Measurements from ENCODE around the gene SYNGR4.

- TF ChIP-seq ZC3H10 (CRISPR knock-in tag; IDR thresholded peaks at IDR 0.05), result no peak
- TF ChIP-seq CREB5 (CRISPR knock-in tag; IDR thresholded peaks at IDR 0.05; ENCODE audit: low read depth), result no peak
- TF ChIP-seq POU6F1 (CRISPR knock-in tag; IDR thresholded peaks at IDR 0.05; ENCODE audit: borderline replicate concordance, low read depth), result no peak
- TF ChIP-seq ZFP3 (CRISPR knock-in tag; IDR thresholded peaks at IDR 0.05), result no peak
- TF ChIP-seq ARNTL (CRISPR knock-in tag; IDR thresholded peaks at IDR 0.05; ENCODE audit: borderline replicate concordance, low read depth), result no peak
- TF ChIP-seq RARB (CRISPR knock-in tag; IDR thresholded peaks at IDR 0.05), result no peak
- no peak for TF ChIP-seq TCF4 (CRISPR knock-in tag; IDR thresholded peaks at IDR 0.05; ENCODE audit: borderline replicate concordance)
- TF ChIP-seq BACH2 (CRISPR knock-in tag; IDR thresholded peaks at IDR 0.05; ENCODE audit: borderline replicate concordance), result no peak
Measured at GRCh38 chr19:48364598-48365348, 606 bp downstream of the SYNGR4 start.

Measured in SK-N-SH treated with all-trans-retinoic acid at 6 μM for 48 hours (cell line).